SK-N-SH treated with all-trans-retinoic acid at 6 μM for 48 hours (cell line): ENCODE data around the gene ADAM22.

ENCODE experiments used
- ATAC-seq: fragments of 200-7000 bp; cut with Tn5 transposase; 3 replicates; pipeline ENCODE4 v1.9.1; 2020; ENCODE audit warnings: mild to moderate bottlenecking, moderate library complexity
- ARNTL ChIP-seq: fragments of 450-650 bp; formaldehyde crosslinking; IDR thresholded peaks from 2 replicates; pipeline ENCODE4 v1.5.0; 2020; ENCODE audit warnings: low read depth, mild to moderate bottlenecking, moderate library complexity, borderline replicate concordance
- BACH2 ChIP-seq: fragments of 250-450 bp; sonication (Bioruptor Pico); IDR thresholded peaks from 2 replicates; pipeline ENCODE4 v1.9.0; 2021; ENCODE audit warnings: mild to moderate bottlenecking, borderline replicate concordance
- CSDC2 ChIP-seq: fragments of 250-450 bp; sonication (Bioruptor Pico); IDR thresholded peaks from 2 replicates; pipeline ENCODE4 v1.5.0; 2020; ENCODE audit warnings: mild to moderate bottlenecking, moderate library complexity
- CSRNP3 ChIP-seq: fragments of 250-450 bp; sonication (Bioruptor Pico); IDR thresholded peaks from 2 replicates; pipeline ENCODE4 v1.5.1; 2021; ENCODE audit warnings: mild to moderate bottlenecking, moderate library complexity
- ESRRG ChIP-seq: fragments of 250-450 bp; sonication (Bioruptor Pico); IDR thresholded peaks from 2 replicates; pipeline ENCODE4 v1.6.1; 2021; ENCODE audit warnings: mild to moderate bottlenecking
- GLIS3 ChIP-seq: fragments of 250-450 bp; sonication (Bioruptor Pico); IDR thresholded peaks from 2 replicates; pipeline ENCODE4 v1.5.0; 2020; ENCODE audit warnings: mild to moderate bottlenecking, moderate library complexity
- ISL1 ChIP-seq: fragments of 250-450 bp; sonication (Bioruptor Pico); IDR thresholded peaks from 2 replicates; pipeline ENCODE4 v2.1.2; 2022; ENCODE audit warnings: mild to moderate bottlenecking, moderate library complexity
- OSR1 ChIP-seq: fragments of 250-450 bp; sonication (Bioruptor Pico); IDR thresholded peaks from 2 replicates; pipeline ENCODE4 v1.8.0; 2022; ENCODE audit warnings: moderate library complexity, mild to moderate bottlenecking, inconsistent platforms
- PATZ1 ChIP-seq: fragments of 250-450 bp; sonication (Bioruptor Pico); IDR thresholded peaks from 2 replicates; pipeline ENCODE4 v1.8.0; 2020; ENCODE audit warnings: mild to moderate bottlenecking, moderate library complexity, borderline replicate concordance
- POU6F1 ChIP-seq: fragments of 250-450 bp; sonication (Bioruptor Pico); IDR thresholded peaks from 2 replicates; pipeline ENCODE4 v1.8.0; 2021; ENCODE audit warnings: low read depth, mild to moderate bottlenecking, moderate library complexity, borderline replicate concordance
- PPARA ChIP-seq: fragments of 250-450 bp; sonication (Bioruptor Pico); IDR thresholded peaks from 2 replicates; pipeline ENCODE4 v1.5.0; 2020; ENCODE audit warnings: mild to moderate bottlenecking, borderline replicate concordance
- RARB ChIP-seq: fragments of 250-450 bp; sonication (Bioruptor Pico); IDR thresholded peaks from 2 replicates; pipeline ENCODE4 v1.8.0; 2021; ENCODE audit warnings: mild to moderate bottlenecking, moderate library complexity
- SNAI2 ChIP-seq: fragments of 250-450 bp; sonication (Bioruptor Pico); IDR thresholded peaks from 2 replicates; pipeline ENCODE4 v1.5.0; 2020; ENCODE audit warnings: mild to moderate bottlenecking, moderate library complexity
- TCF4 ChIP-seq: fragments of 250-450 bp; sonication (Bioruptor Pico); IDR thresholded peaks from 2 replicates; pipeline ENCODE4 v1.8.0; 2021; ENCODE audit warnings: mild to moderate bottlenecking, moderate library complexity, borderline replicate concordance
- TOX ChIP-seq: fragments of 250-450 bp; sonication (Bioruptor Pico); IDR thresholded peaks from 2 replicates; pipeline ENCODE4 v1.8.0; 2021; ENCODE audit warnings: mild to moderate bottlenecking, moderate library complexity, borderline replicate concordance
- TSHZ2 ChIP-seq: fragments of 250-450 bp; sonication (Bioruptor Pico); IDR thresholded peaks from 2 replicates; pipeline ENCODE4 v1.5.0; 2020; ENCODE audit warnings: mild to moderate bottlenecking, moderate library complexity
- ZC3H10 ChIP-seq: fragments of 250-450 bp; sonication (Bioruptor Pico); IDR thresholded peaks from 2 replicates; pipeline ENCODE4 v1.5.1; 2021; ENCODE audit warnings: mild to moderate bottlenecking, moderate library complexity
- ZFP3 ChIP-seq: fragments of 250-450 bp; sonication (Bioruptor Pico); IDR thresholded peaks from 2 replicates; pipeline ENCODE4 v1.5.0; 2020; ENCODE audit warnings: mild to moderate bottlenecking, moderate library complexity
- ZFP30 ChIP-seq: fragments of 450-650 bp; formaldehyde crosslinking; IDR thresholded peaks from 2 replicates; pipeline ENCODE4 v1.5.0; 2022; ENCODE audit warnings: mild to moderate bottlenecking, moderate library complexity
- ZNF565 ChIP-seq: fragments of 450-650 bp; formaldehyde crosslinking; conservative IDR thresholded peaks from 2 replicates; pipeline ENCODE4 v1.5.0; 2020; ENCODE audit warnings: low read depth, mild to moderate bottlenecking, moderate library complexity
- ZNF70 ChIP-seq: fragments of 450-650 bp; formaldehyde crosslinking; IDR thresholded peaks from 2 replicates; pipeline ENCODE4 v1.5.0; 2020; ENCODE audit warnings: mild to moderate bottlenecking, moderate library complexity
- ZNF8 ChIP-seq: fragments of 450-650 bp; formaldehyde crosslinking; IDR thresholded peaks from 2 replicates; pipeline ENCODE4 v1.5.0; 2020; ENCODE audit warnings: mild to moderate bottlenecking, moderate library complexity

The ADAM22 gene

GRCh38 chr7:88219781-88220747 lies 286.0 kb downstream of the ADAM22 start, which contains the start of gene SRI (continued):
- TF ChIP-seq ARNTL (CRISPR knock-in tag) (no peak), ZNF8 (CRISPR knock-in tag) (peak; percentile 88), CSRNP3 (CRISPR knock-in tag) (no peak), SNAI2 (peak; percentile 73; the same call in 1 of the 2 replicates)

- no peak for ATAC-seq
- TF ChIP-seq ZFP30: no peak
- TF ChIP-seq, all 23 proteins: peak for 0
These were observed 289.2 kb downstream of the ADAM22 start for GRCh38 chr7:88223265-88223664.

- TF ChIP-seq ARNTL (CRISPR knock-in tag) (no peak), POU6F1 (CRISPR knock-in tag) (no peak), CSRNP3 (CRISPR knock-in tag) (no peak)
These were observed 290.7 kb downstream of the ADAM22 start for GRCh38 chr7:88224601-88225275.

GRCh38 chr7:88226201-88226600 lies 292.1 kb downstream of the ADAM22 start:
- ATAC-seq: no peak
- TF ChIP-seq ZNF70: no peak
- no peak for TF ChIP-seq ZFP3 (CRISPR knock-in tag)
- no peak for TF ChIP-seq ZFP30
- TF ChIP-seq CSRNP3 (CRISPR knock-in tag): no peak
- TF ChIP-seq TCF4 (CRISPR knock-in tag): no peak
- TF ChIP-seq GLIS3 (CRISPR knock-in tag): no peak
- no peak for TF ChIP-seq RARB (CRISPR knock-in tag)
- TF ChIP-seq TOX (CRISPR knock-in tag): no peak
- TF ChIP-seq BACH2 (CRISPR knock-in tag): no peak
- no peak for TF ChIP-seq ARNTL (CRISPR knock-in tag)
- TF ChIP-seq ZC3H10 (CRISPR knock-in tag): no peak
- no peak for TF ChIP-seq TSHZ2 (CRISPR knock-in tag)
- TF ChIP-seq ESRRG (CRISPR knock-in tag): no peak
- TF ChIP-seq PPARA (CRISPR knock-in tag): no peak
- no peak for TF ChIP-seq CSDC2 (CRISPR knock-in tag)
- no peak for TF ChIP-seq ISL1 (CRISPR knock-in tag)
- TF ChIP-seq OSR1 (CRISPR knock-in tag): no peak
- no peak for TF ChIP-seq ZNF565
- TF ChIP-seq PATZ1 (CRISPR knock-in tag): no peak

More at GRCh38 chr7:88224601-88225275, 290.7 kb downstream of the ADAM22 start:
- no peak for ATAC-seq
